ENCODE measurements around the gene RNF144A. TPM values are rescaled to one million over a fixed set of nuclear protein-coding genes. Genes with fewer than 3 reads are reported as not detected.

The RNF144A gene
- total RNA-seq, 1 experiment from 2014 or later, result 13.0 TPM

GRCh38 chr2:6947929-6948676 lies 30.9 kb downstream of the RNF144A start:
- no peaks in the 10 kb centered on the region for H3K4me1 ChIP-seq (ENCODE audit: control insufficient read depth in 1 of 2, insufficient read depth in 2 of 2, low read length in 2 of 2)
- no peaks in the 10 kb centered on the region for H3K27me3 ChIP-seq (ENCODE audit: insufficient read depth, low read length)
- no TSS peak for BruUV-seq (replicated peaks)
- no peak overlapping the region for H2AFZ ChIP-seq (ENCODE audit: low read depth, low read length, poor library complexity, severe bottlenecking)
- no peaks in the 10 kb centered on the region for H3K36me3 ChIP-seq (ENCODE audit: control insufficient read depth in 1 of 2, insufficient read depth in 2 of 2, low read length in 2 of 2)
- H3K9ac ChIP-seq (ENCODE audit: low read length), result no peak overlapping the region
- H3K79me2 ChIP-seq (ENCODE audit: insufficient read depth, low read length), result no peaks in the 10 kb centered on the region
- no peaks in the 10 kb centered on the region for H4K20me1 ChIP-seq (ENCODE audit: insufficient read depth)
- ATAC-seq (no peak), DNase-seq (ENCODE audit: low read depth, low spot score) (no peak)
- H3K4me2 ChIP-seq (ENCODE audit: low read length), result no peak overlapping the region
- RAD21 ChIA-PET (ENCODE audit: low non-redundant PET in 1 of 2, low total read pairs in 2 of 2, uncharacterized antibody in 2 of 2, unreplicated experiment in 2 of 2), result no interaction called here
- H3K9me2 ChIP-seq (ENCODE audit: insufficient read depth), result no peaks in the 10 kb centered on the region
- CTCF ChIA-PET, result no interaction called here
- intact Hi-C loops (cut with micrococcal nuclease), result no loop called here
- no peak overlapping the region for H3K27ac ChIP-seq (ENCODE audit: low read depth, low read length)
- TF ChIP-seq CEBPB (IDR thresholded peaks at IDR 0.05; ENCODE audit: low read depth) (no peak), EZH2 (IDR thresholded peaks at IDR 0.05) (no peak), ZFX (IDR thresholded peaks at IDR 0.05) (no peak), ZNF274 (IDR thresholded peaks at IDR 0.05; ENCODE audit: low read depth, low read length) (no peak), CBX3 (IDR thresholded peaks at IDR 0.05; ENCODE audit: low read depth) (no peak), SP1 (IDR thresholded peaks at IDR 0.05; ENCODE audit: low read depth) (no peak), ZBTB33 (IDR thresholded peaks at IDR 0.05; ENCODE audit: extremely low read depth, insufficient replicate concordance, low read length) (no peak)
- TF ChIP-seq, protein P1, sequence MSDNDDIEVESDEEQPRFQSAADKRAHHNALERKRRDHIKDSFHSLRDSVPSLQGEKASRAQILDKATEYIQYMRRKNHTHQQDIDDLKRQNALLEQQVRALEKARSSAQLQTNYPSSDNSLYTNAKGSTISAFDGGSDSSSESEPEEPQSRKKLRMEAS (IDR thresholded peaks at IDR 0.05), result no peak
- no peak overlapping the region for H3K4me3 ChIP-seq (replicated peaks in 1 of 2; ENCODE audit: low read depth in 1 of 2, low read length in 2 of 2)
- POLR2A ChIA-PET, result no interaction called here
- no peaks in the 10 kb centered on the region for H3K9me3 ChIP-seq (ENCODE audit: control insufficient read depth in 1 of 2, insufficient read depth in 1 of 2, low read depth in 1 of 2, low read length in 2 of 2)

All from HCT116 (cell line).